Measurements from ENCODE around the gene RABGAP1L. TPM values are rescaled to one million over a fixed set of nuclear protein-coding genes. Genes with fewer than 3 reads are reported as not detected.

Gene RABGAP1L
- total and polyA plus RNA-seq, 10 of the 15 experiments (the other 5 are each of a cell fraction or from before 2014, with no cell fraction given): 5.8 to 194 (median 113) TPM

GRCh38 chr1:174274884-174275283, 115.6 kb downstream of the RABGAP1L start (continued):
- TF ChIP-seq PBX3 (IDR thresholded peaks at IDR 0.05; ENCODE audit: insufficient replicate concordance, low read depth, low read length): no peak
- no peak for TF ChIP-seq ESRRA (IDR thresholded peaks at IDR 0.05; ENCODE audit: low read length)

GRCh38 chr1:174276087-174276486, 116.8 kb downstream of the RABGAP1L start:
- Histone ChIP-seq H3K27me3 (replicated peaks in 1 of 2; ENCODE audit: control insufficient read depth in 2 of 2, insufficient read depth in 2 of 2, low read length in 1 of 2) (no peaks in the 10 kb centered on the region), H2AFZ (ENCODE audit: control insufficient read depth, low read depth, low read length) (no peak overlapping the region), H3K4me3 (no peak overlapping the region), H3K79me2 (ENCODE audit: control insufficient read depth, insufficient read depth, low read length) (no peaks in the 10 kb centered on the region), H3K4me1 (ENCODE audit: control insufficient read depth, insufficient read depth, low read length) (peaks cover 7% of the 10 kb centered on the region), H3K9me3 (replicated peaks; ENCODE audit: control insufficient read depth, insufficient read depth, low read length) (no peaks in the 10 kb centered on the region; the same call in 1 of the 3 replicates), H3K36me3 (ENCODE audit: control insufficient read depth in 2 of 2, insufficient read depth in 2 of 2, low read length in 1 of 2) (peaks cover 0 to 12% of the 10 kb centered on the region in 2 experiments; a peak in 2 of 4 replicates), H4K20me1 (ENCODE audit: control insufficient read depth, insufficient read depth) (no peaks in the 10 kb centered on the region), H3K27ac (ENCODE audit: control insufficient read depth, insufficient read depth) (no peak overlapping the region), H3K4me2 (ENCODE audit: control insufficient read depth, insufficient read depth) (no peak overlapping the region), H3K9ac (ENCODE audit: control insufficient read depth, insufficient read depth, low read length) (no peak overlapping the region)
- intact Hi-C loops (cut with micrococcal nuclease; ENCODE audit: unreplicated experiment) (no loop called here), in situ Hi-C loops (cut with MboI) (no loop called here)
- ATAC-seq: peak; percentile 59
- WGBS (ENCODE audit: insufficient coverage, insufficient replicate concordance, low lambda C conversion rate, missing lambda C conversion rate): 0% methylated on average over 1 of the region's 1 CpG
- BruUV-seq (replicated peaks): no TSS peak
- peak; percentile 19 for DNase-seq (ENCODE audit: low read depth, low spot score)
- FAIRE-seq: no peak
- POLR2A ChIA-PET: no interaction called here
- RAD21 ChIA-PET (ENCODE audit: unreplicated experiment): interaction anchor here (1.4 kb wide), 1 partner anchor 14 kb away, joined by 5 read pairs; no protein-coding TSS in a partner anchor
- CTCF ChIA-PET: interaction anchor here (1.3 to 5.9 kb wide), 2 partner anchors 14 to 870 kb away, joined by 4 to 44 read pairs; no protein-coding TSS in a partner anchor
- SMC1A ChIA-PET (ENCODE audit: uncharacterized antibody, unreplicated experiment): no interaction called here
- TF ChIP-seq CTCF (IDR thresholded peaks at IDR 0.05 in 2 of 3, conservative IDR thresholded peaks at IDR 0.05 in 1 of 3; ENCODE audit: control insufficient read depth in 2 of 3, extremely low read depth in 1 of 3, insufficient read depth in 1 of 3, low read depth in 3 of 3, low read length in 3 of 3): no peak
- peak; percentile 42; the same call in 1 of the 2 replicates for TF ChIP-seq MEF2A (IDR thresholded peaks at IDR 0.05; ENCODE audit: insufficient read depth, low read depth, low read length)
- no peak for TF ChIP-seq ETV6 (conservative IDR thresholded peaks at IDR 0.05 in 1 of 2, IDR thresholded peaks at IDR 0.05 in 1 of 2; ENCODE audit: borderline replicate concordance in 1 of 2, low read depth in 1 of 2)
- TF ChIP-seq ZBTB40 (IDR thresholded peaks at IDR 0.05; ENCODE audit: borderline replicate concordance): no peak
- no peak for TF ChIP-seq ZBTB4 (CRISPR knock-in tag; IDR thresholded peaks at IDR 0.05)
- no peak for TF ChIP-seq NFYA (IDR thresholded peaks at IDR 0.05; ENCODE audit: borderline replicate concordance, low read depth, low read length)
- TF ChIP-seq NFIC (IDR thresholded peaks at IDR 0.05; ENCODE audit: low read depth, low read length): peak; percentile 37; the same call in 1 of the 2 replicates

All from GM12878 (cell line).